ENCODE results near the gene GOLGA6L25.
"Not testable (repeated sequence)": the region's sequence is repeated elsewhere in the genome, so short reads cannot be mapped to it uniquely, and the experiment has no call there.

DNA sequence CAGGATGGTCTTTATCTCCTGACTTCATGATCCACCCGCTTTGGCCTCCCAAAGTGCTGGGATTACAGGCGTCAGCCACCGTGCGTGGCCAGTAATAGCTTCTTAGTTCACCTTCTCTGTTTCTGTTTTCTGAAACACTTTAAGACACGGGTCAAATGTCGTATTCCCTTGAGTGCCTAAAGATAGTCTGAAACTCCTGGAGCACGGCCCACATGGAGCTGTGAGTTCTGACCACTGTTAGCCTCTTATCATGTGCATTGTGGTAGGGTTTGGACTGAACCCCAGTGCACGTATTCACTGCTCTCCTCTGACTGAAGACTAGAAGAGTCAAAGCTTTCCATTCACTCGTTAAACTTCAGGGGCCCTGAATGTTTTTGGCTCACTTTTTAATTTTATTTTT, 48.8 kb downstream of the GOLGA6L25 start:
- not testable (repeated sequence) for TF ChIP-seq ESRRG (CRISPR knock-in tag; IDR thresholded peaks at IDR 0.05); RARB (CRISPR knock-in tag; IDR thresholded peaks at IDR 0.05); ZFP3 (CRISPR knock-in tag; IDR thresholded peaks at IDR 0.05); ZNF565 (CRISPR knock-in tag; conservative IDR thresholded peaks at IDR 0.05; ENCODE audit: low read depth)
- TF ChIP-seq, protein P1, sequence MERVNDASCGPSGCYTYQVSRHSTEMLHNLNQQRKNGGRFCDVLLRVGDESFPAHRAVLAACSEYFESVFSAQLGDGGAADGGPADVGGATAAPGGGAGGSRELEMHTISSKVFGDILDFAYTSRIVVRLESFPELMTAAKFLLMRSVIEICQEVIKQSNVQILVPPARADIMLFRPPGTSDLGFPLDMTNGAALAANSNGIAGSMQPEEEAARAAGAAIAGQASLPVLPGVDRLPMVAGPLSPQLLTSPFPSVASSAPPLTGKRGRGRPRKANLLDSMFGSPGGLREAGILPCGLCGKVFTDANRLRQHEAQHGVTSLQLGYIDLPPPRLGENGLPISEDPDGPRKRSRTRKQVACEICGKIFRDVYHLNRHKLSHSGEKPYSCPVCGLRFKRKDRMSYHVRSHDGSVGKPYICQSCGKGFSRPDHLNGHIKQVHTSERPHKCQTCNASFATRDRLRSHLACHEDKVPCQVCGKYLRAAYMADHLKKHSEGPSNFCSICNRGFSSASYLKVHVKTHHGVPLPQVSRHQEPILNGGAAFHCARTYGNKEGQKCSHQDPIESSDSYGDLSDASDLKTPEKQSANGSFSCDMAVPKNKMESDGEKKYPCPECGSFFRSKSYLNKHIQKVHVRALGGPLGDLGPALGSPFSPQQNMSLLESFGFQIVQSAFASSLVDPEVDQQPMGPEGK (CRISPR knock-in tag; IDR thresholded peaks at IDR 0.05; ENCODE audit: borderline replicate concordance): not testable (repeated sequence)
- TF ChIP-seq, protein P2, sequence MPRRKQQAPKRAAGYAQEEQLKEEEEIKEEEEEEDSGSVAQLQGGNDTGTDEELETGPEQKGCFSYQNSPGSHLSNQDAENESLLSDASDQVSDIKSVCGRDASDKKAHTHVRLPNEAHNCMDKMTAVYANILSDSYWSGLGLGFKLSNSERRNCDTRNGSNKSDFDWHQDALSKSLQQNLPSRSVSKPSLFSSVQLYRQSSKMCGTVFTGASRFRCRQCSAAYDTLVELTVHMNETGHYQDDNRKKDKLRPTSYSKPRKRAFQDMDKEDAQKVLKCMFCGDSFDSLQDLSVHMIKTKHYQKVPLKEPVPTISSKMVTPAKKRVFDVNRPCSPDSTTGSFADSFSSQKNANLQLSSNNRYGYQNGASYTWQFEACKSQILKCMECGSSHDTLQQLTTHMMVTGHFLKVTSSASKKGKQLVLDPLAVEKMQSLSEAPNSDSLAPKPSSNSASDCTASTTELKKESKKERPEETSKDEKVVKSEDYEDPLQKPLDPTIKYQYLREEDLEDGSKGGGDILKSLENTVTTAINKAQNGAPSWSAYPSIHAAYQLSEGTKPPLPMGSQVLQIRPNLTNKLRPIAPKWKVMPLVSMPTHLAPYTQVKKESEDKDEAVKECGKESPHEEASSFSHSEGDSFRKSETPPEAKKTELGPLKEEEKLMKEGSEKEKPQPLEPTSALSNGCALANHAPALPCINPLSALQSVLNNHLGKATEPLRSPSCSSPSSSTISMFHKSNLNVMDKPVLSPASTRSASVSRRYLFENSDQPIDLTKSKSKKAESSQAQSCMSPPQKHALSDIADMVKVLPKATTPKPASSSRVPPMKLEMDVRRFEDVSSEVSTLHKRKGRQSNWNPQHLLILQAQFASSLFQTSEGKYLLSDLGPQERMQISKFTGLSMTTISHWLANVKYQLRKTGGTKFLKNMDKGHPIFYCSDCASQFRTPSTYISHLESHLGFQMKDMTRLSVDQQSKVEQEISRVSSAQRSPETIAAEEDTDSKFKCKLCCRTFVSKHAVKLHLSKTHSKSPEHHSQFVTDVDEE (CRISPR knock-in tag; IDR thresholded peaks at IDR 0.05): not testable (repeated sequence)
